NCI-H69 (cell line): ENCODE data around the gene ANKRD44.

Experiments
- DNase-seq: peaks from one replicate; lab custom pipeline; 2025; lab: John Stamatoyannopoulos, UW

Gene ANKRD44

GRCh38 chr2:197322143-197322542, 11.6 kb upstream of the ANKRD44 start:
- no peak for DNase-seq

GRCh38 chr2:197315371-197315770, 4.8 kb upstream of the ANKRD44 start:
- no peak for DNase-seq

DNA sequence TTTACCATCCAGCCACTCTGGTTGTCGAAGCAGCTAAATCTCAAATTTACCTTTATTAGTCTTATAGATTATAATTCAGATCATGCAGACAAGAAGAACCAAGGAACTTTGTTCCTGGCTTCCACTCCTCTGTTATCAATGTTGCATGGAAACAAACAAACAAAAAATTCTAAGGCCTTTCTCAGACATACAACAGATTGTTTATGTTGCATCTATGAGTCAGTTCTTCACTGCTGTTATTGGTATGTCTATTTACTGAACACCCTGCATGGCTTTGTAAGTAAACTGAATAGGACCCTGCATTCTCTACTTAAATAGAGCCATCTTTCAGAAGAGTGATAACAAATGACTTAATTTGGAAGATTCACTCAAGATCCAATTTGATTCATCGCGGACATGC, 1.6 kb upstream of the ANKRD44 start:
- DNase-seq: no peak

GRCh38 chr2:197311421-197312033, 947 bp upstream of the ANKRD44 start:
- DNase-seq: no peak

DNA sequence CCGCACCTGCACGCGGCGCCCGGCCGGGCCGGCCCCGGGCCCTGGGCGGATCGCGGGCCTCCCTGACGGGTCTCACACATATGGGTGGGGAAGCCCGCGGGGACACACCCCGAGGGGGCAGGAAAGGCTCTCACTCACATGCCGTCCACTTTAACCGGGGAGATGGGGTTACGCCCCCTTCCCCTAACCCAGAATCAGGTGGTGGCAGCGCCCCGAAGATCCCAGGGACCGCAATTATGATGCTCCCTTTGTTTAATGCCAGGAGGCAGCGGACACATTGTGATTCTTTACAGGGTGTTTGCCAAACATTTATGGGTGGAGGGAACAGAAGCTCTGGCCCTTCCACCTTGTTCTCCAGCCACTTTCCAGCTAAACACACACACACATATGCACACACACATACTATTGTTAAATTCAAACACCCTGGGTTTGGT, 424 bp upstream of the ANKRD44 start:
- peak; percentile 65 for DNase-seq

DNA sequence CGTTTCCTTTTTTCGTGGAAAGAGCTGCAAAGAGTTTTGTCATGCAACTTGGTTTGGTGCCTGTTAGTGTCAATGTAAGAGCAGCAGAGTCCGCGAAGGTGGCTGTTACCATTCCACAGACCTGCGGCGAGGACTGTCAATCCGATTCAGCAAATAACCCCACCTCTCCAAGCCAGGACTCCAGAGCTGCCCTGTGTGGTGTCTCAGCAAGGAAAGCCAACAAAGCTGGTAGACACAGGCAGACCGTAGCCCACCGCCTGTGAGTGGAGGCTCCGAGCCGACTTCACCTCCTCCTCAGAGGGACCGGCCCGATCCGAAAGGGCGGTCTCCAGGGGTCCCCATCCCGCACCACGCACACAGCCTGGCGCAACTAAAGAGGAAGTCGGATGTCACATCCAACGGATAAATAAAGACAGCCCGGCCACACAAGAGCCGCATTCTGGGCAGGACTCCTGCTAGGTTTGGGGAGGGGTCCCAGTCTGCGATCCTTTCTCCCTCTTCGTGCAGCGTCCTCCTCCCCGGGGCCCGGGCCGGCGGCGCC, 819 bp downstream of the ANKRD44 start:
- peak; percentile 35 for DNase-seq

- no peak for DNase-seq
These were observed 1.4 kb downstream of the ANKRD44 start for GRCh38 chr2:197308996-197309690.

- DNase-seq: no peak
These were observed 2.0 kb downstream of the ANKRD44 start for GRCh38 chr2:197308585-197308984.

GRCh38 chr2:197307933-197308521, 2.6 kb downstream of the ANKRD44 start:
- no peak for DNase-seq

DNA sequence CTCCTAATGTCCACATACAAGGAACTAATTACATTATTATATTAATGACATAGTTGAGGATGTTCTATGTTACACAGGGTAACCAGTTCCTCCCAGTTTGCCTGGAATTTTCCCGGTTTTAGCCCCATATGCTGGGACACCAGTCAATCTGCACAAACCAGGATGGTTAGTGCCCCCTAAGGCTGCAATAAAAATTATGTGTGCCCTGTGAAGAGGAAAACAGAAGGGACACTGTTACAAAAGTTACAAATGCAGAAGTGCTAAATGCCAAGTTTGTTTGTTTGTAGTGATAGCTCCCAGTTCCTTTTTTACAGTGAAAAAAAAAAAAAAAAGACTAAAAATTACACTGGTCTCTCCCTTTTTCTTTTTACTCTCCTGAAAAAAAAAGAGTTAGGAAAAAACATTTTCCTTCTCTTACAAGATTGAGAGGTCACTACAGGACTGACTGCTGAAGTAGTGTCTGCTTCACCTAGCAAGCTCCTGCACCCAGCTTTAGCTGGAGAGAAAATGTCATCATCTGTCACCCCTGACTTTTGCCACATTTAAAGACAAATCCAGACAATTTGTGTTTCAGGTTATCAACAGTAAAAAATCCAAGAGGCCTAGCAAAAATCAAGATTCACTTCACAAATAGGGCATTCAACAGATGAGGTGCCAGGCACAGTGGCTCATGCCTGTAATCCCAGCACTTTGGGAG, 3.2 kb downstream of the ANKRD44 start:
- peak; percentile 2 for DNase-seq

DNA sequence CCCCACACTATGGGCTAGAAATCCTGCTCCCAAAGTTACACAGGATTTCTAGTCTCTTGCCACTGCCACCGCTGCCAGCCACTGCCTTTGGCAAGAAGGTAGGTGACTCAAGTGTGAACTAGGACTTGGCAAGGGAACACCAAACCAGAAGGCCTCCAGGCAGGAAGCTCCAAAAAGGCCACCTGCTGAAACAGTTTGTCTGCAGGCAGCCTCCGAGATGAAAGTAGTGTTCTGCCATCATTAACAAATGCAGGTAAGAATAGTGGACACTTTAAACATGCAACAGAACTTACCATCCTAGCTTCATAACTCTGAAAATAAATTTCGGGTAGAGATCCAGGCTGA, 3.9 kb downstream of the ANKRD44 start:
- peak; percentile 72 for DNase-seq

GRCh38 chr2:197306024-197306695, 4.4 kb downstream of the ANKRD44 start:
- peak; percentile 55 for DNase-seq

DNA sequence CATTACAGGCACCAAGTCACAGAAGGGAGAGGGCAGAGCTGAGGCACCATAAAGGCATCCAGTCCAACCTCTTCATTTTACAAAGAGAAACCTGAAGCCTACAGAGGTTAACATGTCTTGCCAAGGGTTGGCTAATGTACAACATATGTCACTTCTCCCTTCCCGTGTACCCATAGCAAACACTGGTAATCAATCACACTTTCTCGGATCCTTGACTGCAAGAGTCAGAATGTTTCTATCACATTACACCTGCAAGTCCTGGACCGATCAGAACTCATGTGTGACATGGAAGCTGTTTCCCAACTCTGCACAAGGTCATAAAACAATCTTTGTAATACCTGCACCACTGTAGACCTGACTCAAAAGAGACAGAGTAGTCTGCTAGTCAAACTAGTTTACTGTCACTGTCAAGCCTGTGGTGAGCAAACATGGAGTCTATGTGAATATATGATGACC, 6.0 kb downstream of the ANKRD44 start:
- DNase-seq: peak; percentile 6

DNA sequence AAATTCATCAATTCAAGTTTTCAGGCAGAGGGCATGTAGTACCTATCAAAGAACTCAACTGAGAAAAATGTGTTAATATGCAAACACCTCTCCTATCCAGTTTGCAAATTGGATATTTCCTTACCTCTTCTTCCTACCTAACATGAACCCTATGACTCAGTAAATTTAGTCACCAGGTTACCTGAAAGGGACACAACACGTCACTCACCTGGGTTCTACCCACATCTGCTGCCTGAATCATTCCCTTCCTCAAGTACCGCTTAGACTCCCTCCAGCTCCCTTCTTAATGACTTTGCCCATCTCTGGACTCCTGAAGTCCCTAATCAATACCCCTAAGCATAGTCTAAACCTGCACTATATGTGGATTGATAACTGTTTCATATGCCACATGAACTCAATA, 10.4 kb downstream of the ANKRD44 start:
- no peak for DNase-seq

DNA sequence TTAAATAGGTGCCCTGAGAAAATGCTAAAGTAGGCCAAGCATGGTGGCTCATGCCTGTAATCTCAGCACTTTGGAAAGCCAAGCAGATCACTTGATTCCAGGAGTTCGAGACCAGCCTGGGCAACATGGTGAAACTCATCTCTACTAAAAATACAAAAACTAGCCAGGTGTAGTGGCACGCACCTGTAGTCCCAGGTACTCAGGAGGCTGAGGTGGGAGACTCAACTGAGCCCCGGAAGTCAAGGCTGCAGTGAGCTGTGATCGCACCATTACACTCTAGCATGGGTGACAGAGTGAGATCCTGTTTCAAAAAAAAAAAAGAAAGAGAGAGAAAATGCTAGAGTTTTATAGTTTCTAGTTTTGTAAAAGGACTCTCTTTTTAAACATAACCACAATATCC, 12.0 kb downstream of the ANKRD44 start:
- DNase-seq: no peak

- no peak for DNase-seq
These were observed 12.7 kb downstream of the ANKRD44 start for GRCh38 chr2:197297772-197298318.

- DNase-seq: no peak
These were observed 13.3 kb downstream of the ANKRD44 start for GRCh38 chr2:197297266-197297665.

DNA sequence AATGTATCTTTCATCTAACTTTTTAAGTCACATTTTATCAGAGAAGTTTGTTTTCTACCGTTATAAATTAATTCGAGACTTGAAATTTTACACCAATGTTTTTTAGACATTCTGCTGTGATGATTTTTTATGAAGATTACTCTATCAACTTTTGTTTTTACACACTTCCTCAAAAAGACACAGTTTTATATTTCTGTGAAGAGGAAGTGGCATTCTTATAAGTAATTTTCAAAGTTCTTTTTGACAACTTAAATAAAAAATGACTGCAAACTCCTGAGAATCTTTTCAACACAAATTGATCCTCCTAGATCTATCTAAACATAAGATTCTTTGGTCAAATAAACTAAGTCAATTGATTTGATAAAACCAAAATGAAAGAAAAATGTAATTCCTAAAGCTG, 13.7 kb downstream of the ANKRD44 start:
- DNase-seq: no peak

- no peak for DNase-seq
These were observed 16.3 kb downstream of the ANKRD44 start for GRCh38 chr2:197294260-197294659.

- no peak for DNase-seq
These were observed 17.1 kb downstream of the ANKRD44 start for GRCh38 chr2:197293252-197294007.

DNA sequence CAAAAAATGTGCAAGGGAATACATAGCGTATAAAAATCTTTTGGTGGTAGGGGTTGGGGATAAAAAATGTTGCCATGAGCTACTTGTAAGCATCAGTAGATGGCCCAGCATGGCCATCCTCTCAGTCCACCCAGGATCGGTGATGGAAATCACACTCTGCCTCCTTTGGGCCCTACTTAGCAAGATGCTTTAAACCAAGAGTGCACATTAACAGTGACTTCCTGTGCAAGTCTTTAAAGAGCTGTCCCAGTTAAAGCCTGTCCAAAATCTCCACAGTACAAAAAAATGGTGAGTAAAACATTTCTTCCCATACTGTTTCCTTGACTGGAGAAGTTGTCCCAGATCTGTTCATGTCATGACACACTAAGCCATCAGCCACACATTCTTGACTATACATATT, 18.0 kb downstream of the ANKRD44 start:
- DNase-seq: no peak
